Erythroblast (primary cell): ENCODE results near the gene SNRNP70.

Experiments
- GATA1 ChIP-seq: IDR thresholded peaks from 2 replicates; pipeline ENCODE4 v1.6.1; 2011; ENCODE audit warnings: low read depth, mild to moderate bottlenecking, control low read depth, low read length, moderate library complexity
- POLR2A ChIP-seq: IDR thresholded peaks from 2 replicates; pipeline ENCODE4 v1.6.1; 2011; ENCODE audit warnings: mild to moderate bottlenecking, low read length

GRCh38 chr19:49142866-49143335, 57.6 kb downstream of the SNRNP70 start:
- peak; percentile 27 for TF ChIP-seq POLR2A
- TF ChIP-seq GATA1: no peak
